Prostate gland (tissue), 2 donors: ENCODE results near the gene UGT1A6. TPM values are rescaled to one million over a fixed set of nuclear protein-coding genes. Genes with fewer than 3 reads are reported as not detected.

ENCODE experiments used
- DNase-seq: peaks from one replicate; pipeline ENCODE4 v3.0.0-alpha.2; 2019; ENCODE audit warnings: low spot score
- H3K27ac ChIP-seq, 2 donors: fragments of 200-600 bp; sonication (generic); 2 replicates each; pipeline ENCODE4 v1.5.1; 2017 to 2019
- H3K27me3 ChIP-seq: fragments of 200-600 bp; sonication (generic); replicated peaks from 2 replicates; pipeline ENCODE4 v1.5.1; 2019; ENCODE audit not compliant: insufficient read depth
- H3K36me3 ChIP-seq, 2 donors: fragments of 200-600 bp; sonication (generic); 1 replicate in 1 of 2; 2 replicates in 1 of 2; pipeline versions ENCODE4 v1.5.1 to v1.8.1; 2017 to 2019
- H3K4me1 ChIP-seq: fragments of 200-600 bp; sonication (generic); replicated peaks from 2 replicates; pipeline ENCODE4 v1.5.1; 2019
- H3K4me3 ChIP-seq, 2 donors: fragments of 200-600 bp; sonication (generic); 2 replicates each; pipeline ENCODE4 v1.5.1; 2017 to 2019
- H3K9me3 ChIP-seq: fragments of 200-600 bp; sonication (generic); 2 replicates; pipeline ENCODE4 v1.5.1; 2017
- POLR2A ChIP-seq: fragments of 450-650 bp; IDR thresholded peaks from one replicate; pipeline ENCODE4 v1.6.1; 2016; ENCODE audit warnings: antibody characterized with exemption, mild to moderate bottlenecking
- POLR2AphosphoS5 ChIP-seq: sonication (generic); formaldehyde crosslinking; IDR thresholded peaks from one replicate; pipeline ENCODE4 v1.6.1; 2017; ENCODE audit warnings: antibody characterized with exemption
- WGBS: methylation state at CpG from one replicate; pipeline ENCODE4 v1.1.5; 2018; 5-methylcytosine and 5-hydroxymethylcytosine counted together
- intact Hi-C: fragments of 100-400 bp; cut with DNase I; formaldehyde crosslinking; loops from one replicate; pipeline ENCODE4 v1.14.2; 2022
- total RNA-seq, 2 donors: library from RNA; depleted of rRNA; stranded (reverse); fragments of >200 nt; gene quantifications; one replicate each; pipeline ENCODE4 v1.1.0, GENCODE V29; 2016
- TF ChIP-seq, protein P1 (sequence below), 4 experiments: fragments of 200-600 bp in 2 of 4; fragments of 450-650 bp in 2 of 4; sonication (generic) in 2 of 4; IDR thresholded peaks; 1 replicate in 3 of 4; 2 replicates in 1 of 4; pipeline ENCODE4 v1.5.1; 2016 to 2019; ENCODE audit warnings: antibody characterized with exemption in 4 of 4, mild to moderate bottlenecking in 2 of 4, moderate library complexity in 2 of 4

Gene UGT1A6
- total RNA-seq, 2 donors from 2014 or later = 0.85 to 6.6 TPM

DNA sequence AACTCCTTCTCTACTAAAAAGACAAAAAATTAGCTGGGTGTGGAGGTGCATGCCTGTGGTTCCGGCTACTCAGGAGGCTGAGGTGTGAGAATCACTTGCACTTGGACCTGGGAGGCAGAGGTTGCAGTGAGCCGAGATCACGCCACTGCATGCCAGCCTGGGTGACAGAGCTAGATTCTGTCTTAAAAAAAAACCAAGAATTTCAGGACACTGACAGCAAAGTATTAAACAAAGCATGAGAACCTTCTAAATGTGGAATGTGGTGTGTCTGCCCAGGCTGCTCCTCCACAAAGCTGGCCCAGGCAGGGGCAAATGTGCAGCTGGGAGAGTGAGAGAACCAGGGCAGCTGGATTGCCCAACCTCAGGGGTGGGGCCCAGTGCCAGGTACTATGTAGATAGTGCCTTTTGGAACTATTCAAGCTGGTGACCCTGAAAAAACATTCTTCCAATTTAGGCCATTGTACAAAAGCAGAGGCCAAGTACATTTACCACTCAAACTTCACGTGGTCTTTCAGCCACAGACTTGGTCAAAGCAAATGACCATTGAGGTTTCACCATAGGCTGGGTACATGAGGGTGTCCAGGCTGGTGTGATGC is 13.3 kb downstream of the UGT1A6 start:
- no peak overlapping the region for H3K4me3 ChIP-seq
- WGBS = 50% methylated on average over 4 of the region's 4 CpGs
- H3K27me3 ChIP-seq = no peaks in the 10 kb centered on the region
- DNase-seq = peak; percentile 62
- no peak overlapping the region for H3K27ac ChIP-seq
- no peaks in the 10 kb centered on the region for H3K9me3 ChIP-seq
- TF ChIP-seq POLR2AphosphoS5 (no peak), POLR2A (no peak)
- TF ChIP-seq, protein P1, sequence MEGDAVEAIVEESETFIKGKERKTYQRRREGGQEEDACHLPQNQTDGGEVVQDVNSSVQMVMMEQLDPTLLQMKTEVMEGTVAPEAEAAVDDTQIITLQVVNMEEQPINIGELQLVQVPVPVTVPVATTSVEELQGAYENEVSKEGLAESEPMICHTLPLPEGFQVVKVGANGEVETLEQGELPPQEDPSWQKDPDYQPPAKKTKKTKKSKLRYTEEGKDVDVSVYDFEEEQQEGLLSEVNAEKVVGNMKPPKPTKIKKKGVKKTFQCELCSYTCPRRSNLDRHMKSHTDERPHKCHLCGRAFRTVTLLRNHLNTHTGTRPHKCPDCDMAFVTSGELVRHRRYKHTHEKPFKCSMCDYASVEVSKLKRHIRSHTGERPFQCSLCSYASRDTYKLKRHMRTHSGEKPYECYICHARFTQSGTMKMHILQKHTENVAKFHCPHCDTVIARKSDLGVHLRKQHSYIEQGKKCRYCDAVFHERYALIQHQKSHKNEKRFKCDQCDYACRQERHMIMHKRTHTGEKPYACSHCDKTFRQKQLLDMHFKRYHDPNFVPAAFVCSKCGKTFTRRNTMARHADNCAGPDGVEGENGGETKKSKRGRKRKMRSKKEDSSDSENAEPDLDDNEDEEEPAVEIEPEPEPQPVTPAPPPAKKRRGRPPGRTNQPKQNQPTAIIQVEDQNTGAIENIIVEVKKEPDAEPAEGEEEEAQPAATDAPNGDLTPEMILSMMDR (IDR thresholded peaks at IDR 0.05) = no peak
- intact Hi-C loops = no loop called here
- no peaks in the 10 kb centered on the region for H3K4me1 ChIP-seq
- H3K36me3 ChIP-seq = no peaks in the 10 kb centered on the region

DNA sequence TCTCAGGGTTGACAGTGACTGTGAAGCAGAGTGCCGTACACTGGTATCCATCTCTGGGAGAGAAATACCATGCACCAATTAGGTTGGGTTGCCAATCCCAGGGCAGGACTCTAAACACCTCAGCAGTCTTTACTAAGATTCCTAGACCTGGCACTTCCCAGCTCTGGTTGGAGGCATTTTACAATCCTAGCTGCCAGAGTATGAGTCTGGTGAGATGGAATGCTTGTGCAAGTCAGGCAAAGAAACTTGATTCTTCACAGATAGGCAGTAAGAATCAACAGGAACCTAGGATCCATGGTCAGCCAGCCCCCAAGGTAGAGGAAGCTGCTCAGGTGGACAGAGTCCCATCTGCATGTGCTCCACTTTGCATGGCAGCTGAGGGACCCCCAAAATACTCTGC is 14.0 kb downstream of the UGT1A6 start:
- intact Hi-C loops = no loop called here
- WGBS = 40% methylated on average over 1 of the region's 1 CpG
- DNase-seq = no peak
- H3K4me1 ChIP-seq = no peaks in the 10 kb centered on the region
- H3K9me3 ChIP-seq = no peaks in the 10 kb centered on the region
- no peaks in the 10 kb centered on the region for H3K27me3 ChIP-seq
- no peak overlapping the region for H3K27ac ChIP-seq
- TF ChIP-seq, protein P1 (IDR thresholded peaks at IDR 0.05) = no peak
- TF ChIP-seq POLR2AphosphoS5 = no peak
- TF ChIP-seq POLR2A = no peak
- no peak overlapping the region for H3K4me3 ChIP-seq
- H3K36me3 ChIP-seq = no peaks in the 10 kb centered on the region

DNA sequence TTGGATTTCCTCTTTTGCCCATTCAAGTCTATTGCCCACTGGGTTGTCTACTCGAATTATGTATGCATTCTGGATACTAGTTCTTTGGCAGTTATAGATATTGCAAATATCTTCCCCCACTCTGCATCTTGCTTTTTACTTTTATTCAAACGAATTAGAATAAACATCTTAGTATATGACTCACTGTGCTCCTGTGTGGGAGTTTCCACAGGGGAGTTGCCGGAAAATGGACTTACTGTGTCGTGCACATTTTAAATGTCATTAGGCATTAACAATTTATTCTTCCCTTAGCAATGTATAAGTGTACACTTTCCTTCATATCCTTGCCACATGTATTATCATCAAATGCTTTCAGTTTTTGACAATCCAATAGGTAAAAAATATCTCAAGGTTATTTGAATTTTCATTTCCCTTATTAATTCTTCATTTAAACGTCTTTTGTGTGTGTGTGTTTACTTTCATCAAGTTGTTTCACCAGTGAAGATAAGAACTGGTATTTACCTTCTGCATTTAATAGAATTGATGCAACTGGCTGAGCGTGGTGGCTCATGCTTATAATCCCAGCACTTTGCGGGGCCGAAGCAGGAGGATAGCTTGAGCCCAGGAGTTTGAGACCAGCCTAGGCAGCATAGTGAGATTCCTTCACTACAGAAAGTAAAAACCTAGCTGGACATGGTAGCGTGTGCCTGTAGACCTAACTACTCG is 15.4 kb downstream of the UGT1A6 start:
- Histone ChIP-seq H3K9me3 (no peaks in the 10 kb centered on the region), H3K4me1 (no peaks in the 10 kb centered on the region), H3K27ac (no peak overlapping the region), H3K27me3 (no peaks in the 10 kb centered on the region), H3K36me3 (no peaks in the 10 kb centered on the region), H3K4me3 (no peak overlapping the region)
- 61% methylated on average over 10 of the region's 10 CpGs for WGBS
- no peak for DNase-seq
- intact Hi-C loops = no loop called here
- TF ChIP-seq POLR2AphosphoS5 (no peak), POLR2A (no peak)
- TF ChIP-seq, protein P1 (IDR thresholded peaks at IDR 0.05) = no peak

DNA sequence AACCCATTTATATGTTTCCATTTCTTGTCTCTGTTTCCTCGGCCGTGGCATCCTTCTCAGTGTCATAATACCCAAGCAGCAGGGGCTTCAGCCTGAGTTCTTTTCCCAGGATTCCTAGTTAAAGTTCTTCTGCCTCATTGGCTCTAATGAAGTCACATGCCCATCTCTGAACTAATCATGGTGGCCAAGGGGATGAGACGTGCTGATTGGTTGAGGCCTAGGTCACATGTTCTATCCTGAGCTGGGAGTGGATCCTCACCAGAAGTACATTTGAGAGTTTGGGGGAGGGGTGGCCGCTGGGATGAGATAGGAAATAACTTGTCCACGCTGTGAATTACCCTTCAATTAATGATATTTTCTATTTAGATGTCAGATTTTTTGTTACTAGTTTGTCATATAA is 16.3 kb downstream of the UGT1A6 start:
- Histone ChIP-seq H3K36me3 (no peaks in the 10 kb centered on the region), H3K4me1 (no peaks in the 10 kb centered on the region), H3K9me3 (no peaks in the 10 kb centered on the region), H3K4me3 (no peak overlapping the region), H3K27ac (no peak overlapping the region), H3K27me3 (no peaks in the 10 kb centered on the region)
- intact Hi-C loops = no loop called here
- TF ChIP-seq POLR2A = no peak
- no peak for TF ChIP-seq POLR2AphosphoS5
- TF ChIP-seq, protein P1 (IDR thresholded peaks at IDR 0.05) = no peak
- 83% methylated on average over 5 of the region's 5 CpGs for WGBS
- DNase-seq = no peak
